Frontal cortex (tissue), 4 donors: Measurements from ENCODE around the gene CENPN. TPM values are rescaled to one million over a fixed set of nuclear protein-coding genes. Genes with fewer than 3 reads are reported as not detected.
A peak's percentile ranks its signal among the peaks of the same experiment; 100 is the strongest.

Experiments
- DNase-seq, 2 donors: peaks; one replicate each; pipeline ENCODE4 v3.0.0; 2012; ENCODE audit warnings: low spot score in 2 of 2
- FAIRE-seq: peaks from 2 replicates; lab custom pipeline; 2012; peaks lifted over from hg19 to GRCh38; lab: Jason Lieb, UNC
- small RNA-seq: library from RNA; depleted of rRNA; stranded (forward); fragments of <200 nt; gene quantifications from one replicate; pipeline ENCODE3, GENCODE V24; 2014
- total RNA-seq: library from RNA; depleted of rRNA; stranded (reverse); fragments of >200 nt; gene quantifications from one replicate; pipeline ENCODE4 v1.2.3, GENCODE V29; 2014
- donor health status: control.
- donor health status: control.
- donor health status: control.

Gene CENPN
- total RNA-seq, 1 donor from 2014 or later = 4.5 TPM

GRCh38 chr16:81073560-81074330, 66.7 kb downstream of the CENPN start:
- DNase-seq (no peak), FAIRE-seq (no peak)

DNA sequence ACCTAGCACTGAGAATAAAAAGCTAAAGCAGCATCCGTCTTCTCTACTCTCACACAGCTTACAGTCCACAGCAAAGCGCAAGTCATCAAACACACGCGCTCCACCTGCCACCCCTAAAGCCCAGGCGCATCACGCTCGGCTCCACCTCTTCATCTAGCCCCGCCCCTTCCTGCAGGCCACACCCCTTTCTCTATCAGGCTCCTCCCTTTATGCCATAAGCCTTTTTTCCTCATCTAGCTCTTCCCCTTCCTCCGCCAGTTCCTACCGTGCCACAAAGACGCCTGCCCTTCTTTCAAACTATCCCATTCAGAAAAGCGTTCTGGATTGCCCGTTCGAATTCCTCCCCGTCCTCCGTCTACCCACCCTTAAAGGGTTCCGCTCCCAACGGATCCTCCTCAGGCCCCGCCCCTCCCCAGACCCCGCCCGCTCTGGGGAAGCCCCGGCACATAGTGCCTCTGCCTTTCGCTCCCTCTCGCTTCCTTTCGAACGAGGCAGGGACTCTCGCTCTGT, 69.6 kb downstream of the CENPN start:
- FAIRE-seq (no peak), DNase-seq (peak; percentile 76 to 79)

- FAIRE-seq = no peak
- DNase-seq = peak; percentile 87 to 94
These were observed 70.3 kb downstream of the CENPN start, which contains the start of gene C16orf46 for GRCh38 chr16:81077076-81077940. C16orf46 (minus strand) TSS chr16:81077238; CDS start chr16:81063955, 13,283 bp downstream.

GRCh38 chr16:81080233-81080632, 73.2 kb downstream of the CENPN start:
- DNase-seq = no peak

DNA sequence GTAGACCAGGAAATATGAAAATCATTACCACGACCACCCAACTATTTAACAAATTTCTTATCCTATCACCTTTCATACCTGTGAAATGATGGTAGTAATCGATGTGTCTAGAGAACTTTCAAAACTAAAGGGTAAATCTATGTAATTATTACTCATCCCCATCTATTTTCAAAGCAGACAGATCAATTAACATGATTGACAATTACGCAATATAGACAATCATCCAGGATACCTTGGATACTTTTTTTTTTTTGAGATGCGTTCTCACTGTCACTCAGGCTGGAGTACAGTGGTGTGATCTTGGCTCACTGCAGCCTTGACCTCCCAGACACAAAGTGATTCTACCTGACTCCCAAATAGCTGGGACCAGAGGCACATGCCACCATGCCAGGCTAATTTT, 74.0 kb downstream of the CENPN start:
- no peak for FAIRE-seq
- DNase-seq = no peak

More at GRCh38 chr16:81080233-81080632, 73.2 kb downstream of the CENPN start:
- no peak for FAIRE-seq

Small RNAs within 50 kb of the gene (small RNA-seq; reads per million reads assigned to genes)
- gene AC092718.3 = not detected

Other genes with a start within 250 kb of the CENPN start
- 9.4 TPM for gene CDYL2, start 202.6 kb upstream of the CENPN start, total RNA-seq
- gene CMC2, start 329 bp upstream of the CENPN start, total RNA-seq = 37.9 TPM
- 86.0 TPM for gene ATMIN, start 28.6 kb downstream of the CENPN start, total RNA-seq
- 0.41 TPM for gene C16orf46, start 70.0 kb downstream of the CENPN start, total RNA-seq
- 31.0 TPM for gene GCSH, start 89.2 kb downstream of the CENPN start, total RNA-seq
- gene BCO1, start 231.5 kb downstream of the CENPN start, total RNA-seq = under 0.01 TPM